G401 (cell line): ENCODE measurements around the gene ZNF185. TPM values are rescaled to one million over a fixed set of nuclear protein-coding genes. Genes with fewer than 3 reads are reported as not detected.

Experiments
- DNase-seq: peaks from one replicate; pipeline ENCODE4 v3.0.0-alpha.2; 2015; ENCODE audit warnings: low spot score
- in situ Hi-C: cut with HindIII; loops from 2 replicates; pipeline ENCODE4 v1.10.0; 2016; ENCODE audit warnings: low sequenced_read_pairs, mixed read lengths
- total RNA-seq: library from RNA; depleted of rRNA; stranded (reverse); fragments of >200 nt; shearing (Covaris generic); gene quantifications from 2 replicates; pipeline ENCODE4 v1.2.3, GENCODE V29; 2014

Gene ZNF185
- total RNA-seq, 1 experiment from 2014 or later: not detected

DNA sequence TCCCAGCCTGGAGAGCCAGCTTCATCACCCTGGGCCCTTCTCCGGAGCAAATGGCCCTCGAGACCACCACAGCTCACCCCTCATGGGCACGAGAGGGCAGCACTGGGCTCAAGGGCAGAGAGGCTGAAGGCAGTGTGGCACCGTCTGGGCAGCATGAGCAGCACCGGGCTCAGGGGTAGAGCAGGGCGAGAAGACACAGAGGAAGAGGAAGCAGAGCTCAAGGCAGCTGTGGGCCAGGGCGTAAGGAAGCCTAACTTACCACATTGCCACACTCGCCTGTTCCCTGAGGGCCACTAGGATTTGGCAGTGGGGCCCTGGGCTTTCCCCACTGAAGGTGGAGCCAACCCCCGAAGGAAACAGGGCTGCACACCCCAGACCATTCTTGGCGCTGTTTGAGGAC is 15.5 kb downstream of the ZNF185 start:
- DNase-seq: no peak
- in situ Hi-C loops: no loop called here

DNA sequence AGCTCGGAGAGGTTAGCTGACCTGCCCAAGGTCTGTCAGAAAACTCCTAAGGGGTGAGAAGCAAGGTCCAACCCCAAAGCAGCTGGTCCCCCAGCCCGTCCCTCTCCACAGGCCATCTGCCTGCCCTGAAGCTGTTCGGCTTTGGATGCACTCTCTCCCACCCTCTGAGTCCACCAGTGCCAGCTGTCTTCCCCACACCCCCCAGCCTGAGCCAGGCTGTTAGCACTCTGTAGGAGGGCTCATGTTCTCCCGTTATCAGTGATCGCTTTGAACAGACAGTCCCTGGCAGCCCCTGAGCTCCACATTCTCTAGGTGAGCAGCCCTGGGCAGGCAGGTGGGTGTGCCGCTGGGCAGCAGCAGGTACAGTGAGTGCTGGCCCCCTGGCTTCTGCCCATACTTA is 16.0 kb downstream of the ZNF185 start:
- DNase-seq: peak; percentile 45
- in situ Hi-C loops: no loop called here

- DNase-seq: no peak
Observed at GRCh38 chrX:152915541-152916241, 17.8 kb downstream of the ZNF185 start.

GRCh38 chrX:152917656-152918579 is 20.1 kb downstream of the ZNF185 start:
- DNase-seq: no peak
- in situ Hi-C loops: no loop called here

More at GRCh38 chrX:152915541-152916241, 17.8 kb downstream of the ZNF185 start:
- in situ Hi-C loops: no loop called here

DNA sequence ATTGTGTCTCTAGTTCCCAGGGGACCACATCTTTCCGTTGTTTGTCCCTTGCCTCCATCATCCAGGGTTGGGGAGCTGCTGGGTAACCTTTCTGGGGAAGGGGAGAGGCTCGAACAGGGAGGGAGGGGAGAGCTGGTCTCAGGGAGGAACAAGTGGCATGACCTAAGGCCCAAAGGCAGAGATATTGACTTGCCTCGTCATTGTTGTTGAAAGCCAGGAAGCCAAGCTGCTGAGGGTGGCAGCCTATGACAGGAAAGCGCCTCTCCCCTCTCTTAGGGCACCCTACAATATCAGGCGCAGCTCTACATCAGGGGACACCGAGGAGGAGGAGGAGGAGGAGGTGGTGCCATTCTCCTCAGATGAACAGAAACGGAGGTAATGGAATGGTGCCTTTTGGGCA is 20.8 kb downstream of the ZNF185 start:
- in situ Hi-C loops: no loop called here

DNA sequence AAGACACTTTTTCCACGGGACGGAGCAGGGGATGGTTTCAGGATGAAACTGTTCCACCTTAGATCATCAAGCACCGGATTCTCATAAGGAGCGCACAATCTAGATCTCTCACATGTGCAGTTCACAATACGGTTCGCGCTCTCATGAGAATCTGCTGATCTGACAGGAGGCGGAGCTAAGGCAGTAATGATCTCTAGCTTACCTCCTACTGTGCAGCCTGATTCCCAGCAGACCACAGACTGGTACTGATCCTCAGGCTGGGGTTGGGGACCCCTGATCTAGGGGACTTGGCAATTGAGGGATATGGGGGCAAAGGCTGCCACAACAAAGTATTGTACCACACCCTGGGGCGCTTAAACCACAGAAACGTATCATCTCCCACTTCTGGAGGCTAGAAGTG is 25.7 kb downstream of the ZNF185 start:
- in situ Hi-C loops: no loop called here
- DNase-seq: no peak

More for the DNA sequence above, 20.8 kb downstream of the ZNF185 start:
- DNase-seq: no peak

DNA sequence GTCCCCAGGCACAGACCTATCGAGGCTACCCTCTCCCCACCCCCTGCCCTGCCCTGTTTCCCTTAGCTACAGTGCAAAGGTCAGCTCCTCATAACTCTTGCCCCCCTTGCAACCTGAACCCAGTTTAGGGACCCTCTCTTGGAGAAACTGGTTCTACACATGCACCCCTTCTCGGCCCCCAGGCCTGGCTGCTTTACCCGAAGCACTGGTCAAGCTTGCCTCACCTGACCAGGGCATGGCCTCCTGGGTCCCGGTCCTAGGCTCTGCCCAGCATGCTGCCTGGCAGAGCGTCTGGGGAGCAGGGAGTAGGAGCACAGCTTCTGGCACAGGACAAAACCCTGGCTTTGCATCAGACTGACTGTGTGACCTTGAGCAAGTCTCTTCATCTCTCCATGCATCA is 28.0 kb downstream of the ZNF185 start:
- in situ Hi-C loops: no loop called here
- DNase-seq: no peak

- DNase-seq: peak; percentile 64
- in situ Hi-C loops: no loop called here
Observed at GRCh38 chrX:152926279-152926678, 28.4 kb downstream of the ZNF185 start.

GRCh38 chrX:152926923-152927322 is 29.1 kb downstream of the ZNF185 start:
- peak; percentile 47 for DNase-seq
- in situ Hi-C loops: no loop called here

GRCh38 chrX:152927858-152928760 is 30.2 kb downstream of the ZNF185 start:
- in situ Hi-C loops: no loop called here
- DNase-seq: no peak

- in situ Hi-C loops: no loop called here
- DNase-seq: no peak
Observed at GRCh38 chrX:152928761-152929400, 31.0 kb downstream of the ZNF185 start.

DNA sequence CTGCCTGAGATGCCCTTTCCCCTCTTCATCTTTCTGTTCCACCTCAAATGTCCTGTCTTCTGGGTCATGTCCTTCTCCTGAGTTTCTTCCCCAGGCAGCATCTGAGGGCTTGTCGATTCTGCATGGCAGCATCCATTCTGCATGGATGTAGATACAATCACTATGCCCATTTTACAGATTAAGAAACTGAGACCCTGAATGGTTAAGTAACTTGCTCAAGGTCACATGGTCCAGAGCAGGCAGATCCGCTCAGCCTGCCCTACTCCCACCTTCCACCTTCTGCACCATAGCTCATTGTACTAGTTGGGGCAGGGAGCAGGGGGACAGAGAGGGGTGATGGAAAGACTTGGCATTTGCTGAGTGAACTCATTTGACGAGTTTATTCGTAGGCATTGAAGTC is 32.0 kb downstream of the ZNF185 start:
- in situ Hi-C loops: no loop called here
- DNase-seq: no peak

DNA sequence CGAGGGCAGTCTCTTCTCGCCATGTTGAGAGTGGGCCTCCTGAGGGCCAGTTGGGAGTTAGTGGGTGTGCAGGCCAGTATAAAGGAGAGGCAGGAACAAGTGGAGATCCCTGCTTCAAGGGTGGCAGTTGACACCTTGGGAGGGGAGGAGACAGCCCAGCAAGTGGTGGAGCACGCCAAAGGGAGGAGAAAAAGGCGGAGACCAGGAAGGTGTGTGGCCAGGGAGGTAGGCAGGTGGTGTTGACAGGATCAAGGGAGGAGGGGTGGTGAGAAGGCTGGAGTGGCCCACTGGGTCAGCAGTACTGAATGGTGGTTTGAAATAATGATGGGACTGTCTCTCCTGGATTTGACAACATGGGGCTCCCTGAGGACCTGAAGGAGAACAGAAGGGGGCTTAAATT is 32.6 kb downstream of the ZNF185 start:
- no peak for DNase-seq
- in situ Hi-C loops: no loop called here

DNA sequence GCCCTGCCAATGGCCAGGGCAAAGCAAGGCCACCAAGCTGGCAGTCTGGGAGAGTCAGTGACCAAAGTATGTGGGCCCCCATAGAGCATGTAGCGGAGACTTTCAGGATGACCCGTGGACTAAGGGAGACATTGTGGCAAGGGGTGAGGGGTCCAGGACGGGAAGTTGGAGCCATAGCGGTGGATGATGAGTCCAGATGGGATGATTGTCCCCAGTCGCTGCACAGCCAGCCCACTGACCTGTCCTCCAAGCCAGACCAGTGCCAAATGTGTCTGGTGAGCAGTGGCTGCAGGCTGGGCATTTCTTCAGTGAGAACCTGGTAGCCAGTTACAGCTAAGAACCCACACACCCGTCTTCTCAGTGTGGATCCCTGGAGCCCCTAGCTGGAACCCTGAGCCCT is 34.3 kb downstream of the ZNF185 start:
- in situ Hi-C loops: no loop called here
- DNase-seq: no peak

DNA sequence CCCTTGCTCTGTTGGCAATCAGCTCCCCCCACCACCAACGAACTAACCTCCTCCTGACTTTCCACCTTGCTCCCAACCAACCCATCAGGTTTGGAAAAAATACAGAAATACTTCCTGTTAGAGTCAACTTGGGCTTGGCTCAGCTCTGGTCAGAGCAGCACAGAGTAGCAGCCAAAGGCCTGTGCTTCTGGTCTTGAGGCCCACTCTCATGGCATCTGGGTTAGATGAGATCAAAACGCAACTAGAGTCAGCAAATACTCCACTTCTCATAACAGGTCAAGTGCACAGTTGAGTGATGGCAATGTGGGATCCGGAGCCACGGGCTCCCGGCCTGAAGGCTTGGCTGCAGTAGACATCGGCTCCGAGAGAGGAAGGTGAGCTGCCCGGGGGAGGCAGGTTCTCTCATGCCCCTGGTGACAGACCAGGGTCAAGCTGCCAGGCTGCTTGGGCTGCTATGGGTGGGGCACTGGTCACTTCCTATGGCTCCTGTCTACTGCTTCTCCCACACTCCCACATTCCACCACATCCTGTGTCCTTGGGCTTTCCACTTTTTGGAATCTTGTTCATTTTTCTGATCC is 34.8 kb downstream of the ZNF185 start:
- DNase-seq: no peak
- in situ Hi-C loops: no loop called here

DNA sequence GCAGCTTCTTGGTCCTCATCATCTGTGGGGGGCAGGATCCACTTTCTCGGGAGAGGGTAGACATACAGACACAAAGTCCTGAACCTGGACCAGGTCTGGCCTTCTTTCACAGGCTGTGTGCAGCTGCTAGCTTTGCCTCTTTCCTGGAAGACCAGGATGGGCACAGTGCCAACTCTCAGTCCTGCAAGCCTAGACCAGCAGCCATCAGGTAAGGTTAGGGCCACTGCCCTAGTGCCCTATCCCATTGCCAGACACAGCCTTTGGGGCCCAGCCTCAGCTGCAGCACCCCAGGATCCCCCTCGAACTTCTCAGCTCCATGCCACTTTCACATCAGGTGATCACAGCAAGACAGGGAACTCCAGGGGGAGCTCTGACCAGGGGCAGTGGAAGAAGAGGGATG is 38.4 kb downstream of the ZNF185 start:
- DNase-seq: no peak
- in situ Hi-C loops: no loop called here

GRCh38 chrX:152937236-152937635 is 39.4 kb downstream of the ZNF185 start:
- in situ Hi-C loops: no loop called here
- DNase-seq: no peak

DNA sequence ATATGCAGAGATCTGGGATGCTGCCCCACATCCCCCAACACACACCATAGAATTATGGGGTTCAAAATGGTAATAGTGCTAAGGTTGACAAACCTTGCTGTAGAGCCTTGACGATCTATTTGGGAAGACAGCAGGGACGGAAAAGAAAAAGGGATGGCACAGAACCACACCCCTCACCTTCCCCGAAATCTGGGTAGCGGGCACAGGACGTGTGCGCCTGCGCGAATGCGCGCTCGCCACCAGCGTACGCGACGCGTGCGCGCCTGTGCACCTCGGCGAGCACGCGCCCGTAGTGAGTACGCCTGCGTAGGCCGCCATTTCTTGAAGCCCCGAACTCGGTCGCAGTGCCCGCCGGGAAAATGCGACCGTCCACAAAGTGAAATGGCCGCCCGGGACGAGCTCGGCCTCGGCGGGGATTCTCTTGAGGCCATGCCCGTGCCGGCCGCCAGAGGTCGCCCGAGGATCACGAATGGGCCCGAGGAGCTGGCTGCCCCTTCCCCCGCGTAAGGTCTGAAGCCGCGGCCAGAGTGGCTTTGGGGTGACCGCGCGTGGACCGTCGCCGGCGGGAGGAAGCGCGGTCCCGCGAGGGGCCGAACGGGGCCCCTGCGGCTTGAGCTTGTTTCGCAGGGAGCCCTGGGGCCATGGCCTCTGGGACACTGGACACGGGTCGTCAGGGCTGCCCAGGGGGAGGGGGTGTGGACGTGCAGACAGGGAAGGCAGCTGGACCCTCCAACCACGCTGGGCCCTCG is 43.6 kb downstream of the ZNF185 start:
- DNase-seq: peak; percentile 85
- in situ Hi-C loops: no loop called here
